NCI-H1417 (cell line): ENCODE data around the gene RIN3.
A peak's percentile ranks its signal among the peaks of the same experiment; 100 is the strongest.
"Not testable (repeated sequence)": the region's sequence is repeated elsewhere in the genome, so short reads cannot be mapped to it uniquely, and the experiment has no call there.

ENCODE experiments used
- DNase-seq, 3 experiments: peaks; one replicate each; lab custom pipeline; 2025; lab: John Stamatoyannopoulos, UW

Gene RIN3

GRCh38 chr14:92531106-92531873 lies 17.7 kb downstream of the RIN3 start:
- no peak for DNase-seq

GRCh38 chr14:92532490-92533163 lies 19.0 kb downstream of the RIN3 start:
- DNase-seq, result no peak

- DNase-seq, result no peak
These were observed 21.5 kb downstream of the RIN3 start for GRCh38 chr14:92534932-92535643.

GRCh38 chr14:92536231-92536630 lies 22.6 kb downstream of the RIN3 start:
- DNase-seq, result not testable (repeated sequence)

- DNase-seq, result no peak
These were observed 24.9 kb downstream of the RIN3 start for GRCh38 chr14:92538412-92538985.

GRCh38 chr14:92539419-92539818 lies 25.8 kb downstream of the RIN3 start:
- DNase-seq, result no peak

GRCh38 chr14:92539875-92540274 lies 26.3 kb downstream of the RIN3 start:
- no peak for DNase-seq

- DNase-seq, result no peak
These were observed 27.0 kb downstream of the RIN3 start for GRCh38 chr14:92540472-92541048.

GRCh38 chr14:92542766-92543554 lies 29.4 kb downstream of the RIN3 start:
- no peak for DNase-seq

GRCh38 chr14:92544051-92544720 lies 30.6 kb downstream of the RIN3 start:
- no peak for DNase-seq

GRCh38 chr14:92546347-92547053 lies 32.9 kb downstream of the RIN3 start:
- peak in 2 of 3 experiments; percentile 38 to 68 for DNase-seq

GRCh38 chr14:92549105-92549858 lies 35.7 kb downstream of the RIN3 start:
- DNase-seq, result no peak

GRCh38 chr14:92549859-92550230 lies 36.3 kb downstream of the RIN3 start:
- no peak for DNase-seq

- DNase-seq, result no peak
These were observed 37.7 kb downstream of the RIN3 start for GRCh38 chr14:92551044-92551841.

- no peak for DNase-seq
These were observed 38.5 kb downstream of the RIN3 start for GRCh38 chr14:92552066-92552465.

GRCh38 chr14:92553438-92553837 lies 39.9 kb downstream of the RIN3 start:
- no peak for DNase-seq

- no peak for DNase-seq
These were observed 42.0 kb downstream of the RIN3 start for GRCh38 chr14:92555465-92556111.

- DNase-seq, result no peak
These were observed 42.7 kb downstream of the RIN3 start for GRCh38 chr14:92556255-92556741.
